ENCODE measurements around the gene SYNGAP1. TPM values are rescaled to one million over a fixed set of nuclear protein-coding genes. Genes with fewer than 3 reads are reported as not detected.

Gene SYNGAP1
- total and polyA plus RNA-seq, 12 donors = 3.1 to 10.2 (median 5.7) TPM

DNA sequence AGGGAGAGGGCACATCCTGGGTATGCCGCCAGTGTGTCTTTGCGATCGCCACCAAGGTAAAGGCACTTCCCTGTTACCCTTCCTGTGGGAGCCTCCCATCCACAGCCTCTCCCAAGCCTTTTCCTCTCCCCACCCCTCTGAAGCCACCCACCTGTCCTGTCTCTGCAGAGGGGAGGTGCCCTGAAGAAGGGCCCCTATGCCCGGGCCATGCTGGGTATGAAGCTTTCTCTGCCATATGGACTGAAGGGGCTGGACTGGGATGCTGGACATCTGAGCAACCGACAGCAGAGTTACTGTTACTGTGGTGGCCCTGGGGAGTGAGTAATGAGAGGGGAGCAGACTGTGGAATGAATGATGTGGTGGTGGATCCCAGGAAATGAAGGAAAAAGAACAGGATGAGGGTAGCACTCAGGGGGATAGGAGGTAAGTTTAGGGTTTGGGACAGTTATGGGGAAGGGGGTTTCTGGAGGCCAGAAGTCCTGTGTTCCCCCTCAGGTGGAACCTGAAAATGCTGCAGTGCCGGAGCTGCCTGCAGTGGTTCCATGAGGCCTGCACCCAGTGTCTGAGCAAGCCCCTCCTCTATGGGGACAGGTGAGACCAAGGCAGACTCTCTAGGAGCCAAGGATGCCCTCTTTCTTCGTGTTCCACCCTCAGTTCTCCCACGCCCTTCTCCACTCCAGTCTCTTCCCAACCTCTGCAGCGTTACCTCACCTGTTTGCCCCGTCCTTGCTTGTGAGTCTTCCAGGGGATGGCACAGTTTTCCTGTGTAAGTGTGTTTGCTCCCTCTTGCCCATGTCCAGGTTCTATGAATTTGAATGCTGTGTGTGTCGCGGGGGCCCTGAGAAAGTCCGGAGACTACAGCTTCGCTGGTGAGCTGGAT is 6.4 kb upstream of the SYNGAP1 start:
- DNase-seq (no peak), ATAC-seq (no peak)
- no peaks in the 10 kb centered on the region for H3K27me3 ChIP-seq
- no peak overlapping the region for H3K27ac ChIP-seq
- 87 to 88% methylated on average over 14 of the region's 14 CpGs for WGBS, 2 donors
- H3K4me3 ChIP-seq = no peak overlapping the region
- intact Hi-C loops (cut with DNase I) = loop anchor here in 3 of 10 donors (10.0 kb wide), 2 partner anchors 99 to 1749 kb away; partner anchors contain the start of genes TAPBP (in 2 of the 3), ZBTB22 (in 2 of the 3), C6orf47 (in 1 of the 3) and CSNK2B (in 1 of the 3)
- peaks cover 0 to 50% (median 21%) of the 10 kb centered on the region in 9 donors for H3K36me3 ChIP-seq
- no peaks in the 10 kb centered on the region for H3K9me3 ChIP-seq
- TF ChIP-seq, protein P1, sequence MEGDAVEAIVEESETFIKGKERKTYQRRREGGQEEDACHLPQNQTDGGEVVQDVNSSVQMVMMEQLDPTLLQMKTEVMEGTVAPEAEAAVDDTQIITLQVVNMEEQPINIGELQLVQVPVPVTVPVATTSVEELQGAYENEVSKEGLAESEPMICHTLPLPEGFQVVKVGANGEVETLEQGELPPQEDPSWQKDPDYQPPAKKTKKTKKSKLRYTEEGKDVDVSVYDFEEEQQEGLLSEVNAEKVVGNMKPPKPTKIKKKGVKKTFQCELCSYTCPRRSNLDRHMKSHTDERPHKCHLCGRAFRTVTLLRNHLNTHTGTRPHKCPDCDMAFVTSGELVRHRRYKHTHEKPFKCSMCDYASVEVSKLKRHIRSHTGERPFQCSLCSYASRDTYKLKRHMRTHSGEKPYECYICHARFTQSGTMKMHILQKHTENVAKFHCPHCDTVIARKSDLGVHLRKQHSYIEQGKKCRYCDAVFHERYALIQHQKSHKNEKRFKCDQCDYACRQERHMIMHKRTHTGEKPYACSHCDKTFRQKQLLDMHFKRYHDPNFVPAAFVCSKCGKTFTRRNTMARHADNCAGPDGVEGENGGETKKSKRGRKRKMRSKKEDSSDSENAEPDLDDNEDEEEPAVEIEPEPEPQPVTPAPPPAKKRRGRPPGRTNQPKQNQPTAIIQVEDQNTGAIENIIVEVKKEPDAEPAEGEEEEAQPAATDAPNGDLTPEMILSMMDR (IDR thresholded peaks at IDR 0.05) = no peak
- H3K4me1 ChIP-seq = peaks cover 16 to 55% (median 43%) of the 10 kb centered on the region in 9 donors

DNA sequence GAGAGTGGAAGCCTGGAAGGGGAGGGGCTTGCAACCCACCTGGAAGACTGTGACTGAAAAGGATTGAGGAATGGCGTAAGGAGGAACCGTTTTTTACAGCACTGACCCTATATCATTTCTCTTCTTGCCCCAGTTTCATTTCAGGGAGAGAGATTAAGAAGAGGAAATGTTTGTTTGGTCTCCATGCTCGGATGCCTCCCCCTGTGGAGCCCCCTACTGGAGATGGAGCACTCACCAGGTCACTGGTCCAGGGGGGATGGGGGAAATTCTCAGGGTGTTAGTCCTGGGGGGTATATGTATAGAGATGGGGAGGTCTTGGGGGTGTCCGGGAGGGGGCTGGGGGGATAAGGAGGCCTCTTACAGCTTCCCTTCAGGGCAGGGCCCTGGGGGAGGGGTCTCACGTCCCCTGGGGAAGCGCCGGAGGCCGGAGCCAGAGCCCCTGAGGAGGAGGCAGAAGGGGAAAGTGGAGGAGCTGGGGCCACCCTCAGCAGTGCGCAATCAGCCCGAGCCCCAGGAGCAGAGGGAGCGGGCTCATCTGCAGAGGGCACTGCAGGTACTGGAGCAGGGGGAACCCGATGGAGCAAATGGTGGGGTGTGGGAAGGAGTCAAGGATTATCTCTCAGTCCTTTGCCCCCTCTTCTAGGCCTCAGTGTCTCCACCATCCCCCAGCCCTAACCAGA is 5.1 kb upstream of the SYNGAP1 start:
- Histone ChIP-seq H3K27ac (no peak overlapping the region), H3K9me3 (no peaks in the 10 kb centered on the region), H3K4me3 (no peak overlapping the region), H3K4me1 (peaks cover 23 to 66% (median 55%) of the 10 kb centered on the region in 9 donors), H3K36me3 (peaks cover 0 to 50% (median 21%) of the 10 kb centered on the region in 9 donors), H3K27me3 (no peaks in the 10 kb centered on the region)
- TF ChIP-seq, protein P1 (IDR thresholded peaks at IDR 0.05) = peak in 4 of 9 donors; percentile 11 to 32 (median 26)
- no peak for ATAC-seq
- WGBS, 2 donors = 70 to 86% methylated on average over 11 to 12 of the region's 12 CpGs
- DNase-seq = no peak
- intact Hi-C loops (cut with DNase I) = loop anchor here in 3 of 10 donors (10.0 kb wide), 2 partner anchors 100 to 1750 kb away; partner anchors contain the start of genes TAPBP (in 2 of the 3), ZBTB22 (in 2 of the 3), C6orf47 (in 1 of the 3) and CSNK2B (in 1 of the 3)

DNA sequence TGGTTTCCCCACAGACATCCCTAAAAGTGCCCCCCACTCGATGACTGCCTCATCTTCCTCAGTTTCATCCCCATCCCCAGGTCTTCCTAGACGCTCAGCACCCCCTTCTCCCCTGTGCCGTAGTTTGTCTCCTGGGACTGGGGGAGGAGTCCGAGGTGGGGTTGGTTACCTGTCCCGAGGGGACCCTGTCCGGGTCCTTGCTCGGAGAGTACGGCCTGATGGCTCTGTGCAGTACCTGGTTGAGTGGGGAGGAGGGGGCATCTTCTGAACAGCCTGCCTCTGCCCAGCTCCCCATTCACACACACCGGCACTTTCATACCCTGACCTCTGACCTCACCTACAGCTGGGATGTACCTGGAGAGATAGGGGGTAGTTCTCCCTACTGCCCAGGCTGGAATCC is 4.0 kb upstream of the SYNGAP1 start:
- intact Hi-C loops (cut with DNase I) = loop anchor here in 3 of 10 donors (10.0 kb wide), 2 partner anchors 101 to 1751 kb away; partner anchors contain the start of genes TAPBP (in 2 of the 3), ZBTB22 (in 2 of the 3), C6orf47 (in 1 of the 3) and CSNK2B (in 1 of the 3)
- TF ChIP-seq, protein P1 (IDR thresholded peaks at IDR 0.05) = no peak
- Histone ChIP-seq H3K9me3 (no peaks in the 10 kb centered on the region), H3K27ac (peak overlapping the region in 1 of 10 donors; percentile 94), H3K36me3 (peaks cover 0 to 50% (median 21%) of the 10 kb centered on the region in 9 donors), H3K27me3 (no peaks in the 10 kb centered on the region), H3K4me1 (peaks cover 23 to 65% (median 56%) of the 10 kb centered on the region in 9 donors), H3K4me3 (no peak overlapping the region)
- 73 to 78% methylated on average over 9 of the region's 9 CpGs for WGBS, 2 donors
- ATAC-seq (no peak), DNase-seq (no peak)
